Activated gamma-delta T cell treated with anti-CD3 and anti-CD28 coated beads, Interleukin-2, amount 50 U/mL, for 16 hours (primary cell): Measurements from ENCODE around the gene FXYD7.
"Not testable (repeated sequence)": the region's sequence is repeated elsewhere in the genome, so short reads cannot be mapped to it uniquely, and the experiment has no call there.

Source experiments
- DNase-seq: peaks from one replicate; pipeline ENCODE4 v3.0.0-alpha.2; 2020; ENCODE audit warnings: low read depth

FXYD7 gene

DNA sequence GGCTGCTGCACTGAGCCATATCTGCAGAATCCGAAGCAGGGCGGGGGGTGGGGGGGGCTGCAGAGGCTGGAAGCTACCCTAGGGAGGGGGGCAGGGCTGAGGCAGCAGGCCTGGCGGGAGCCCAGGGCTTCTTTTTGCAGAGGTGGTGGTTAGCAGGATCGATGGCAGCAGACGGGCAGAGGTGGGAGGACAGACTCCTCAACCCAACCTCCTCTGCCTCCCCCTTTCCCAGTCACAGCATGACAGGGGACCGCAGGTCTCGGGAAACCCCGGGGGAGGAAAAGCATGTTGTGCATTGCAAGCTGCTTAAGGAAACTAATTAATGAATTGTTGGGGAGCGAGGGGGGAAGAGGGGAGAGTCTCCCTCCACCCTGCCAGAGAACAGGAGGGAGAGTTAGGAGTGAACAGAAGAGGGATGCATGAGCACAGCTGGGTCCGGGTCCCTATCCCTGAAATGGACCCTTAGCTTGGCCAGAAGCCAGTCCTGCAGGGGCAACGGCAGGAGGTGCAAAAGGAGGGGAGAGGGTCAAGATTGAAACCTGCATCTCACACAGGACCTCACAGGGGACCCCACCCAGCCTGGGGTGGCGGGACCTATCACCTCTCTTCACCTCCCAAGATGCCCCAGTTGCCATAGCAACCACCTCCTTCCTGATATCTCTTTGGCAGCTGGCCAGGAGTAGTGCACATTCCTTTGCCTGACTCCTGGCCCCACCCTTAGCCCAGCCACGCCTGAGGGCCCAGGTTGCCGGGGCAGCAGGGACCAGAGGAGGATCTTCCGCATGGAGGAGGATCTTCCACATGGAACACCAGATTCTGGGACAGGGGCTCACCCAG, 1.8 kb downstream of the FXYD7 start:
- DNase-seq: no peak

DNA sequence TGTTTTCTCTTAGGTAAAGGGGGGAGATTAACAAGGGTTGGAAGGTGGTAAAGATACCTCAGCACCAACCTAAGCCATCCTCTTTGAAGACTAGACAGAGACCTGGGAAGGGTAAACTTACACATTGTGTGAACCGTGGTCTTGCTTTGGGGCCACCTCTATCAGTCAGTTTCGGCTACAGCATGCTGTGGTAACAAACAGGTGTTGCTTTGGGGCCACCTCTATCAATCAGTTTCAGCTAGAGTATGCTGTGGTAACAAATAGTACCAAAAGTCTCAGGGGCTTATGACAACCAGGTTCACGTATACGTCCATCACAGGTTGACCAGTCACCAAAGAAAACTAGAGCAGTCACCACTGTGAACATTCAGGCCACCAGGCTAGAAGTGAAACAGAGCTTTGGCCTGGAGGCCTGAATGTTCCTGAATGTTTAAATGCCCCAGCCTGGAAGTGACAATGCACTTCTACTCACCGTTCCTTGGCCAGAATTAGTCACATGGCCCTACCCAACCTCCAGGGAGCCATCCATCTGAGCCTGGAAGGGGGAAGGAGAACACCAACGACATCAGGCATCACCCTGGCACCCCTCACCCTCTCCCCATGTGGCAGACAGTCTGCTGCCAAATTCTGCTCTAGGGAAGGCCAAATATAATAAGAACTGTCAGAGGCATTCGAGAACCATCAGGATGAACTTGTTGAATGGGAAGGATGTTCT, 3.8 kb downstream of the FXYD7 start:
- DNase-seq: no peak

DNA sequence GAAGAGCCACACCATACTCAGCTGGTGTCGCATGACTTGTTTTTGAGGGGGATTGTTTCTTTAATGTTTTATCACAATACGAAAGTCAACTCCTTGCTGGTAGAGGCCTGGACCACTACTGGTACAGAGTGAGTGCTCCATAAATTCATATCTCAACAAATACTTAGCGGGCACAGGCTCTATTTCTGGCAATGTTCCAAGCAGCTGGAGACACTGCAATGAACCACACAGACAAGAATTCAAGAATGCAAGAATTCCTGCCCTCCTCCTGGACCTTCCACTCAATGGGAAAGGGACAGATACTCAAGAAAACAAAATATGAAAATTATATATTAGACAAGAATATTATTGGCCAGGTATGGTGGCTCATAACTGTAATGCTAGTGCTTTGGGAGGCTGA, 6.4 kb downstream of the FXYD7 start:
- no peak for DNase-seq

DNA sequence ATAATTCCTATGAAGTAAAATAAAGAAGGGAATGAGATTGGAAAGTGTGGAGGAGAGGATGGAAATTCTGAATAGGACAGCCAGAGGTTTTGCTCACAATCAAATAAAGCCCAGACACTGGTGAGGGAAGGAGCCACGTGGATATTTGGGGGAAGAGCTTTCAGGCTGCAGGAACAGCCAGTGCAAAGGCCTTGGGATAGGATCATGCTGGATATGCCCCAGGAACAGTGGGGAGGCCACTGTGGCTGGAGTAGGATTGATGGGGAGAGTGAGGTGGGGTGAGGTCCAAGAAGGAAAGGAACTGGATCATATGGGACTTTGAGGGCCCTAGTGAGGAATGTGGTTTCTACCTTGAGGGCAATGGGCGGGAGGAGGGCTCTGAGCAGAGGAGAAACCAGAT, 7.4 kb downstream of the FXYD7 start:
- no peak for DNase-seq

DNA sequence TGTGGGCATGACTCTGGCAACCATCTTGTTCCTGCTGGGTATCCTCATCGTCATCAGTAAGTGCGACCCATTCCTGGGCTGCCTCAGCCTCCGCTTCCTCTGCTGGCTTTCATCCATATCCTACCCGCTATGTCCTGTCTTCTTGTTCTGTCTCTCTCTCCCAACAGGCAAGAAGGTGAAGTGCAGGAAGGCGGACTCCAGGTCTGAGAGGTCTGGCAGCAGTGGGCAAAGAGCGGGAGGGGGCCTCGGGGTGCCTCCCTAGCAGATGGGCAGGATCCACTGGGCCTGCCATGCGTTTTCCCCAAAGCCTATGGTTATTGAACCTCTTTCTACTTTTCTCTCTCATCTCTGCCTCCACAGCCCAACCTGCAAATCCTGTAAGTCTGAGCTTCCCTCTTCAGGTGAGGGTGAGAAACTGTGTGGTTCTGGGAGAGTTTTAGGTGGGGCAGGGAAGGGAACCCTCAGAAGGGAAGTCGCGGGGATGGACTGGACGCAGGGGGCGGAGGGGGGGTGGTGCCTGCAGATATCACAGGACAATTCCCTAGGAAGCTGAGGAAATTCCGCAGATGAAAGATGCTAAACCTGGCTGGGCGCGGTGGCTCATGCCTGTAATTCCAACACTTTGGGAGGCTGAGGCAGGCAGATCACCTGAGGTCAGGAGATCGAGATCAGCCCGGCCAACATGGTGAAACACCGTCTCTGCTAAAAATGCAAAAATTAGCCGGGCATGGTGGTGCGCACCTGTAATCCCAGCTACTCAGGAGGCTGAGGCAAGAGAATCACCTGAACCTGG, 8.4 kb downstream of the FXYD7 start:
- DNase-seq: no peak

DNA sequence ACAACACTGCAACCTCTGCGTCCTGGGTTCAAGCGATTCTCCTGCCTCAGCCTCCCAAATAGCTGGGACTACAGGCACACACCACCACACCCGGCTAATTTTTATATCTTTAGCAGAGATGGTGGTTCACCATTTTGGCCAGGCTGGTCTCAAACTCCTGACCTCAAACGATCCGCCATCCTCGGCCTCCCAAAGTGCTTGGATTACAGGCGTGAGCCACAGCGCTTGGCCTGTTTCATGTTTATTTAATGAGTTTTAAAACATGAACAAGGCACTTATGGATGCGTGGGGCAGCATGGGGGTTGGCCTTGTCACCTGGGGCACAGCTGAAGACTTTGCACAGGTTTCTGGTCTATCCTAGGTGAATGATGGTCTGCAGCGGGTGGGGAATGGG, 10.1 kb downstream of the FXYD7 start:
- not testable (repeated sequence) for DNase-seq

DNA sequence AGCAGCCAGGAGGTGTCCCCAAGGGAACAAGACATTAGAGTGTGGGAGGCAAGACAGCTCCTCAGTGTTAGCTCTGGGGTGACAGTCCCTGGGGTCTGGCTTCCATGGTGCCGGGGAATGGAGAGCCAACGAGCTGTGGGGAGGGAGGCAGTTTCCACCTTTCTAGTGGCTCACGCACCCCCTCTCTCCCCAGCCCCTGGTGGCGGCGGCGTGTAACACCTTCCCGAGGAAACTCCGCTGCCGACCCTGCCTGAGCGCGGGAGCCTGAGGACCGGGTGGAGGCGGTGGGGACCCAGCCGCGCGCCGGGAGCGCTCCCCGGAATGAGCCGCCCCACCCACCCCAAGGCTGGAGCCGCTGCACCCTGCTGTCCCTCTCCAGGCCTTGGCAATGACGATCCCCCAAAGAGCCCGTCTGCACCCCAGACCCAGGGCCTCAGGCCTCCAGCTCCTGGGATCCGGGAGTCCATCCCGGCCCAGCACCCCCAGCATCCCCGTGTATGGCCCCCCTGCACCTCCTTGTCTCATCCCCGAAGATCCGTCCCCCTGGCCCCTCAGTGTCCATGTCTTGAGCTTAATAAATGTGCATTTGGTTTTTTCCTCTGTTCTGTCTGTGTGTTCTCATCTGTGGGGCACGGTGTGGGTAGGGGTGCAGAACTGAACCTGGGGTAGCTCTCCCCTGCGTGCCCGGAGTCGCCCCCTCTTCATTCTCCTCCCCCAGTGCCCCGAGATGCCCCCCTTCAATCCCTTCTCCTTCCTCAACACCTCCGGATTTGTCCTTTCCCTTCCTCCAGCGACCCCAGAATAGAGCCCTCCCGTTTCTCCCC, 10.9 kb downstream of the FXYD7 start:
- peak; percentile 63 for DNase-seq

DNA sequence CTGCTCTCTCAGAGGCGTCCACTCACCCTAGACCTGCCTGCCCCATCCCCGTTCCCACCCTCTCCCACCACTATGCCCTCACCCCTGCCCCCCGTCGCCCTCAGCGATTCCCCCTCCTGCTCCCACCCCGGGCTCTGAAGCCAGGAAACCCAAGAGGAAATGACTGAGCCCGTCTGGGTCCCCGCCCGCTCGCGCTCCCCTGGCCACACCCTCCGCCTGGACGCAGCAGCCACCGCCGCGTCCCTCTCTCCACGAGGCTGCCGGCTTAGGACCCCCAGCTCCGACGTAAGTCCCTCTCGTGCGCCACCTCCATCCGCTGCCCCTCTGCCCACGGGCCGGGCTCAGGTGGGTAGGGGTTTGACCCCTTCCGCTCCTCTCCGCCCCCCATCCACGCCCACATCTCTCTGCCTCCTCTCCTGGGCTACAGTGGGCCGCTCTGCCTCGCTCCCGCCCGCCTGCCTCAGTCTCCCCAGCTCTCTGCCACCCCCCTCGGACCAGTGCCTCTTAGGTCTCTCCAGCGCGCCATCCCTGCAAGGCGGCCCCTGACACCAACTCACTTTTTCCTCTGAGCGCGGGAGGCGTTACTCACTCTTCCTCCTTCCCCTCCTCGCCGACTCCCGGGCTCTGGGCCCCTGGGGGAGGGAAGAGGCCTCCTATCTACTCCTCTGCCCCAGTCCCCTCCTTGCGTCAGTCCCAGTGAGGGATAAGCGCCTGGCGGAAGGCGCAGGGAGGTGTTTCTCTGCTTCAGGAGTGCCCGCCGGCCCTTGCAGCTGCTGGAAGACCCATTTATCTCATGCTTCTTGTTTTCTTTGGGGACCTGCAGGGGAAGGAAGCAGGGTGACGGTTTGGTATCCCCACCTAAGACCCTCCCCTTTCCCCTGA, 11.7 kb downstream of the FXYD7 start, which contains the start of gene FXYD5:
Gene FXYD5 (plus strand): TSS at position 211 of the 882 bp plus-strand sequence. CDS start 816 bp downstream, outside the sequence.
- DNase-seq: peak; percentile 54

DNA sequence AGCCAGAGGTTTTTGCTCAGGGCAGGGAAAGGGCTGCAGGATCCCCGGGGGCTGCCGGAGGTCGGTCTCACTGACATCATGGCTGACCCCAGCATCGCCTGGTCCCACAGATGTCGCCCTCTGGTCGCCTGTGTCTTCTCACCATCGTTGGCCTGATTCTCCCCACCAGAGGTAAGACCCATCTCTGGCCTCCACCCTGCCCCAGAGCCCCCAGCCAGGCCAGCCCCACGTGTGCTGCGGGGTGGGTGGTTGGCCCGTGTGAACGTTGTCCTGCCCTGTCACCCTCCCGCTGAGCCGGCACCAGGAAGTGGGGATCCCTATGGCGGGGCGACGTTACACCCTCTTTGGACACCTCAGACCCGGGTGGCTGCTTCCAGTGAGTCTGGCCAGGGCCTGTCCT, 12.4 kb downstream of the FXYD7 start:
- DNase-seq: no peak

DNA sequence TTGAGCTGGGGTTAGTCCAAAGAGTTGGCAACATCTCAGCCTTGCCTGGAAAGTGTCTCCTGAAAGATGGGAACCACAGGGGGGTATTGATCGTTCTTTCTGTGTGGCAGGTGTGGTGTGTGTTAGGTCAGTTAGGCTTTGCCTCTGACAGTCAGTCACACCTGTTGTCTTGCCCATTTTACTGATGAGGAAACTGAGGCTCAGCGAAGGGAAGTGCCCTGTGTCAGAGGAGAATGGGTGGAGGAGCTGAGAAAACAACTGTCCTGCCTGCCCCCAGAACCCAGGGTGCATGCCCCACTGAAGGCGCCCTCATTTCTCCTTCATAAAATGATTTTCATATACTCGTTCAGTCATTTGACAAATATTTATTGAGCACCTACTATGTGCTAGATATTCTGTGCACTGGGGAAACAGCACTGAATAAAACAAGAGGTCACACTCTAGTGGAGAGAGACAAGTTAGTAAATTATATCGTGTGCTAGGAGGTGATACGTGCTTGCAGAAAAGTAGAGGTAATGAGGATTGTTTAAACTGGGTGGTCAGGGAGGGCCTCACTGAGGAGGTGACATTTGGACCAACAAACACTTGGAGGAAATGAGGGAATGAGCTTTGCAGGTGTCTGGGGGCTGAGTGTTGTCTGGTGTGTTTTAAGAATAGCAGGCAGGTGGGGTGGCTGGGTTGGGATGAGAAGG, 13.1 kb downstream of the FXYD7 start:
- DNase-seq: no peak

DNA sequence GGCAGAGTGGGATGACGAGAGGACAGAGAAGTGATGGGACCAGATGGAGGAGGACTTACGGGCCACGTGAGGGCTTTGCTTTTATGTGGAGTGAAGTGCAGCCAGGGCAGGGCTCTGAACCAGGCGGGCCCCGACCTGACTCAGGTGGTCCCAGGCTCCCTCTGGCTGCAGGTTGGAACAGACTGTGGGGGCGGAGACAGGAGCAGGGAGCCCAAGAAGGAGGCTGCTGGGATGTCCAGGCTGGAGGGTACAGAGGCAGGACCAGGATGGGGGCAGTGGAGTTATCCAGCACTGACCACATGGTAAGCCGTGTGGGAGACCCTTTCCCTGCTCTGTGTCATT, 13.6 kb downstream of the FXYD7 start:
- DNase-seq: no peak

DNA sequence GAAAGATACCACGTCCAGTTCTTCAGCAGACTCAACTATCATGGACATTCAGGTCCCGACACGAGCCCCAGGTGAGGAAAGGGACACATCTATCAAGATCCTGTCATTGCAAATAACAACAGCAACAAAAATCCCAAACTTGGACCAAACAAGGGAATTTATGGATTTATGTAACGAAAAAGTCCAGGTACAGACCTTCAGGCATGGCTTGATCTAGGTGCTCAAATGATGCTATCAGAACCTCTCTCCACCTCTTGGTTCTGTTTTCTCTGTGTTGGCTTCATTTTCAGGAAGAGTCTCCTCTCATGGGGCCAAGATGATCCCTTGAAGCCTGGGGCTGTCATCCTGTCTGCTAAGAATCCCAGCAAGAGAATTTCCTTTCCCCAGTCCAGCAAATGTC, 14.4 kb downstream of the FXYD7 start:
- DNase-seq: no peak

DNA sequence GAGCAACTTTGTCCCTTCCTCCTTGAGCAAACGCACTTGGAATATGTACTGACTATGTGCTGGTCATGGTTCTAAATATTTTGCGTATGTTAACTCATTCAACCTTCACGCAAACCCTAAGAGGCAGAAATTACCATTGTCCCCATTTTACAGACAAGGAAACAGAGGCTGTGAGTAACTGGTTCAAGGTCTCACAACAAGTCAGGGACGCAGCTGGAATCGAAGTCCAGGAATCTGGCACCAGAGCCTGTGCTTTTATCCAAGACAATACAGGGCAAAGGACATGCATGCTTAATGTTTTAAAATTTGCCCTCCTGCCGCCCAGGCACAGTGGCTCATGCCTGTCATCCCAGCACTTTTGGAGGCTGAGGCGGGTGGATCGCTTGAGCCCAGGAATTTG, 16.6 kb downstream of the FXYD7 start:
- DNase-seq: no peak

DNA sequence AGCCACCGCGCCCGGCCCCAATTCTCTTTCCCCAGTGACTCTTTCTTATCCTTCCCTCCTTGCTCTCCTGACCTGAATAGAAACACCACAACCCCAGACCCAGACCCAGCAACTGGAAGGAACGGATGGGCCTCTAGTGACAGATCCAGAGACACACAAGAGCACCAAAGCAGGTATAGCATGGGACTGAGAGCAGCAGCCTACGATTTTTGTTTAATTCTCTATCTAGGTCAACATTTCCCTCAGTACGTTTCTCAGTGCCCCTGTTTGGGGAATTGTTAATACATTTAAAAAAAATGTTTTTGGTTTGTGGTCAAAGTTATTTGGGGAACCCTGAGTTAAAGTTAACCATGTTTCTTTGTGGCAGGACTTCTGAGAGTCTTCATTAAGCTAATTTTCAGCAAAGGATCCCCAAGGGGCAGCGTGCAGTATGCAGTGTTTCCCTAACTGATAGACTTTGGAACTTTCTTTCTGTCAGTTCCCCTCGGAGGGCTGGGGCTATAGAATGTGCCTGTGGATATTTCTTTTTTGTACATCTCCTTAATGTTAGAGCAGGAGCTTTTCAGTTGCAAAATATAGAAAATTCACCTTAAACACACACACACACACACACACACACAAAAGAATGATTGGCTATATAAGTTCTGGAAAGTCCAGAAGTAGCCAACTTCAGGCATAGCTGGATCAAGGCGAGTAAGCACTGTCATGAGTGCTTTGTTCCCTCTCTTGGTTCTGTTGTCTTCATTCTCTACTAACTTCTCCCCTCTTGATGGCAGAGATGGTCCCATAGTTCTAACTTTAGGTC, 17.8 kb downstream of the FXYD7 start:
- DNase-seq: no peak

DNA sequence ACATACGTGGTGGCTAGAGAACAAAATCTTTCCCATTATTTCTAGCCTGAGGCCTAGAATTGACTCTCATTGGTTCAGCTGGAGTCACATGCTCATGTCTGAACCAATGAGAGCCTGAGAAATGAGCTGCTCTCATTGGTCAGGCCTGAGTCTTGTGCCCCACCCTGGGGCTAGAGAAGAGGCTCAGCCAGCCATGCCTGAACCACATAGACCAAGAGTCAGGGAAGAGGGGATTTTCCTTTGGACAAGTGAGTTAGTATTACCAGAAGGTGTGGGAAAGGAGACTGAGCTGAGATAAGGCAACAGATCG, 18.3 kb downstream of the FXYD7 start:
- DNase-seq: no peak

DNA sequence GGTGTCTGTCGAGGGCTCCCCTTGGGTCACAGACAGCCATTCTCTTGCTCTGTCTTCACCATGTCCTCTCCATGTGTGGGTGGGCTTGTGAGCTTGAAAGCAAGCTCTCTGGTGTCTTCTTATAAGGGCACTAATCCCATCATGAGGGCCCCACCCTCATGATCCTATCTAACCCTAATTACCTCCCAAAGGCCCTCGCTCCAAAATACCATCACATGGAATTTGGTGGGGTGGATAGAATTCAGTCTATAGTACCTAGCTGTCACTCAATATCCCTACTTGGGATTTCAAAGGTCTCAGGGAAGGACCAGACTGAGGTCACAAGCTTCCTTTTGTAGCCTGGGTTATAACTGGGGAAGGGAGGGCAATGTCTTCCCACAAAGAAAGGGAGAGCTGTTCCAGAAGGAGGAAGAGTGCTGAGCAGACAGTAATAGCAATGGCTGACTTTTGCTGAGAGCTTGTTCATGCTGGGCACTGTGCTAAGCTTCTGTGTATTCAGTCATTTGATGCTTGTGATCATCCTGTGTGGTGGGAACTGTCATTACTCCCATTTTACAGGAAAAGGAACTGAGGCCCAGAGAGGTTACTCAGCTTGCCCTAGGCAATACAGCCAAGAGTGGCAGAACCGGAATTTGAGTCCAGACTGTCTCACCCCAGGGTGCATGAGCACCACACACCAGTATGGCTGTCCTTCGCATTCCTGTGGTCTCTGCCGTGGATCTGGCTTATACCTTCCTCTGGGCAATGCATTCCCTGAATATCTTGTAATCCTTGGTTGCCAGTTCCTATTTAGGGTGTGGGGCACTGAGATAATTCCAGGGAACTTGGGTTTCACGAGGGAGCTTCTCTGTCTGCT, 19.6 kb downstream of the FXYD7 start:
- DNase-seq: no peak

DNA sequence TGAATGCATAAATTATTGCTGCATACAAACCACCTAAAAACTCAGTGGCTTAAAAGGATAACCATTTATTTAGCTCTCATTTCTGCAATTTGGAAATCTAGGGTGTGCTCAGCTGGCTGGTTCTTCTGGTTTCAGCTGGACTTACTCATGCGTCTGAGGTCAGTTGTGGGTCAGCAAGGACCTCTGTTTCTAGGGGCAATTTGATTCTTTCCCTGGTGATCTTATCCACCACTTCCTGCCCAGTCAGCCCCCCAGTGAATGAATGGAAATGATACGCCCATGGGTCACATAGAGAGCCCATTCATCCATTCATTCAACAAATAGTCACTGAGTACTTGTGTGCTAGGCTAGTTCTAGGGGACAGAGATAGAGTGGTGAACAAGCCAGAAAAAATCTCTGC, 21.4 kb downstream of the FXYD7 start:
- no peak for DNase-seq

DNA sequence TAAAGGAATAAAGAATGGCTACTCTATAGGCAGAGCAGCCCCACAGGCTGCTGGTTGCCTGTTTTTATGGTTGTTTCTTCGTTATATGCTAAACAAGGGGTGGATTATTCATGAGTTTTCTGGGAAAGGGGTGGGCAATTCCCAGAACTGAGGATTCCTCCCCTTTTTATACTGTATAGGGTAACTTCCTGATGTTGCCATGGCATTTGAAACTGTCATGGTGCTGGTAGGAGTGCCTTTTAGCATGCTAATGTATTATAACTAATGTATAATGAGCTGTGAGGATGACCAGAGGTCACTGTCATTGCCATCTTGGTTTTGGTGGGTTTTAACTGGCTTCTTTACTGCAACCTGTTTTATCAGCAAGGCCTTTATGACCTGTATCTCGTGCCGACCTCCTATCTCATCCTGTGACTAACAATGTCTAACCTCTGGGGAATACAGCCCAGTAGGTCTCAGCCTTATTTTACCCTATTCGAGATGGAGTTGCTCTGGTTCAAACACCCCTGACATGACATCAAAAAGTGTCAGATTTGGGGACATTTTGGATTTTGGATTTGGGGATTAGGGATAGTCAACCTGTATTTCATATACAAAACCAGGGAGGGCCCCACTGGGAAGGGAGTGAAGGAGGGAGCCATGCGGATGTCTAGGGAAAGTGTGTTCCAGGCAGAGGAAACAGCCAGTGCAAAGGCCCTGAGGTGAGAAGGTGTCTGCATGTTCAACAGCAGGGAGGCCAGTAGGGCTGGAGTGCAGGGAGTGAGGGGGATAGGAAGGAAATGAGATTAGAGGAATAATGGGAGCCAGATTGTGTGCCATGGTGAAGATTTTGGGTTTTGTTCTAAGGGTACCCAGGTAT, 22.4 kb downstream of the FXYD7 start:
- no peak for DNase-seq
